HepG2 (cell line): ENCODE data around the gene CENPP. TPM values are rescaled to one million over a fixed set of nuclear protein-coding genes. Genes with fewer than 3 reads are reported as not detected.

Source experiments
- ATAC-seq: fragments of 200-7000 bp; cut with Tn5 transposase; 3 replicates; pipeline ENCODE4 v1.9.1; 2020; ENCODE audit warnings: mild to moderate bottlenecking, moderate library complexity
- BruUV-seq: library from RNA; stranded (reverse); fragments of 400-500 nt; replicated peaks from 2 replicates; lab custom pipeline; 2021; lab: Mats Ljungman, UMichigan
- CTCF ChIA-PET: fragments of 300-600 bp; formaldehyde crosslinking; extraction: SDS; loops from one replicate; lab custom pipeline; 2021; ENCODE audit warnings: low total read pairs, inconsistent platforms, low intra/inter-chr PET ratio; lab: Yijun Ruan, JAX
- POLR2A ChIA-PET: fragments of 350-600 bp; sonication (Branson Sonifier 250); formaldehyde crosslinking; loops from one replicate; lab custom pipeline; 2020; ENCODE audit warnings: antibody characterized with exemption, inconsistent platforms; lab: Yijun Ruan, JAX
- DNase-seq: peaks from one replicate; pipeline ENCODE4 v3.0.0-alpha.2; 2015; ENCODE audit warnings: low spot score
- FAIRE-seq: peaks from 3 replicates; lab custom pipeline; 2011; peaks lifted over from hg19 to GRCh38; lab: Jason Lieb, UNC
- H2AFZ ChIP-seq: one replicate; pipeline ENCODE4 v1.6.1; 2011; ENCODE audit warnings: low read length, inconsistent platforms
- H3K27ac ChIP-seq: fragments of 300-600 bp; 3 replicates; pipeline ENCODE4 v1.8.0; 2011; ENCODE audit warnings: mixed run types, mild to moderate bottlenecking, mixed read lengths, low read length, inconsistent platforms; ENCODE audit not compliant: insufficient read depth; ENCODE audit errors: extremely low read length
- H3K27me3 ChIP-seq, 2 experiments: fragments of 200-600 bp in 1 of 2; 2 replicates in 1 of 2; 3 replicates in 1 of 2; pipeline versions ENCODE4 v1.6.0 to v1.8.0; 2011; ENCODE audit warnings: low read length in 2 of 2, mild to moderate bottlenecking in 2 of 2, moderate library complexity in 2 of 2, inconsistent platforms in 1 of 2; ENCODE audit not compliant: insufficient read depth in 2 of 2, control insufficient read depth in 1 of 2
- H3K36me3 ChIP-seq, 2 experiments: fragments of 200-600 bp in 1 of 2; replicated peaks in 1 of 2; 2 replicates in 1 of 2; 3 replicates in 1 of 2; pipeline versions ENCODE4 v1.5.1 to v1.8.0; 2011; ENCODE audit warnings: low read length in 2 of 2, inconsistent platforms in 1 of 2; ENCODE audit not compliant: insufficient read depth in 2 of 2, control insufficient read depth in 1 of 2
- H3K4me1 ChIP-seq: 2 replicates; pipeline ENCODE4 v1.5.1; 2012; ENCODE audit warnings: low read length, inconsistent platforms; ENCODE audit not compliant: insufficient read depth
- H3K4me2 ChIP-seq: 2 replicates; pipeline ENCODE4 v1.6.0; 2011; ENCODE audit warnings: low read depth, low read length, inconsistent platforms
- H3K4me3 ChIP-seq, 3 experiments: fragments of 200-600 bp in 1 of 3; sonication (generic), shearing (Covaris generic) in 1 of 3; replicated peaks in 1 of 3; 2 replicates each; pipeline ENCODE4 v1.5.1; 2011 to 2016; ENCODE audit warnings: low read length in 3 of 3, inconsistent platforms in 2 of 3, low read depth in 2 of 3, mild to moderate bottlenecking in 2 of 3, control low read depth in 1 of 3, mixed read lengths in 1 of 3; ENCODE audit not compliant: insufficient read depth in 1 of 3
- H3K79me2 ChIP-seq: one replicate; pipeline ENCODE4 v1.6.1; 2011; ENCODE audit warnings: low read length, inconsistent platforms; ENCODE audit not compliant: insufficient read depth
- H3K9ac ChIP-seq: 2 replicates; pipeline ENCODE4 v1.6.0; 2011; ENCODE audit warnings: mild to moderate bottlenecking, low read depth, low read length, inconsistent platforms; ENCODE audit not compliant: insufficient read depth
- H3K9me3 ChIP-seq: 2 replicates; pipeline ENCODE4 v1.5.1; 2012; ENCODE audit warnings: mild to moderate bottlenecking, low read length
- H4K20me1 ChIP-seq: 2 replicates; pipeline ENCODE4 v1.6.0; 2011; ENCODE audit warnings: inconsistent platforms, mild to moderate bottlenecking, low read length, moderate library complexity; ENCODE audit not compliant: insufficient read depth
- ARID3A ChIP-seq: IDR thresholded peaks from 2 replicates; pipeline ENCODE4 v1.6.1; 2012; ENCODE audit warnings: low read depth, low read length, improper control_type of control experiment
- BRCA1 ChIP-seq: sonication (generic); formaldehyde crosslinking; IDR thresholded peaks from 2 replicates; pipeline ENCODE4 v1.4.0; 2020; ENCODE audit warnings: missing genetic modification reagents
- DNMT3B ChIP-seq: conservative IDR thresholded peaks from 2 replicates; pipeline ENCODE4 v1.6.1; 2016; ENCODE audit warnings: missing biosample characterization, control low read depth
- GPN1 ChIP-seq: sonication (generic); formaldehyde crosslinking; IDR thresholded peaks from 2 replicates; pipeline ENCODE4 v1.5.1; 2020; ENCODE audit warnings: missing genetic modification reagents, borderline replicate concordance
- HDAC2 ChIP-seq: sonication (generic); formaldehyde crosslinking; IDR thresholded peaks from 2 replicates; pipeline ENCODE4 v1.4.0; 2020; ENCODE audit warnings: missing genetic modification reagents
- HMG20A ChIP-seq: IDR thresholded peaks from 2 replicates; pipeline ENCODE4 v1.6.1; 2016; ENCODE audit warnings: borderline replicate concordance
- HNRNPH1 ChIP-seq: fragments of 200-400 bp; formaldehyde crosslinking; optimal IDR thresholded peaks from 2 replicates; pipeline ENCODE3; 2017; ENCODE audit warnings: mild to moderate bottlenecking, low read depth, low read length
- KMT2A ChIP-seq: sonication (generic); formaldehyde crosslinking; IDR thresholded peaks from 2 replicates; pipeline ENCODE4 v1.4.0; 2020; ENCODE audit warnings: missing genetic modification reagents
- MIER3 ChIP-seq: IDR thresholded peaks from 2 replicates; pipeline ENCODE4 v1.6.1; 2016; ENCODE audit warnings: missing compliant biosample characterization, borderline replicate concordance
- MTF1 ChIP-seq: sonication (generic); formaldehyde crosslinking; IDR thresholded peaks from 2 replicates; pipeline ENCODE4 v1.5.0; 2020; ENCODE audit warnings: missing genetic modification reagents
- REXO4 ChIP-seq: sonication (generic); formaldehyde crosslinking; IDR thresholded peaks from 2 replicates; pipeline ENCODE4 v1.8.0; 2022; ENCODE audit warnings: missing genetic modification reagents, mild to moderate bottlenecking, borderline replicate concordance
- SIX4 ChIP-seq: sonication (generic); formaldehyde crosslinking; IDR thresholded peaks from 2 replicates; pipeline ENCODE4 v1.4.0; 2020; ENCODE audit warnings: missing genetic modification reagents
- SMAD1 ChIP-seq: sonication (generic); formaldehyde crosslinking; IDR thresholded peaks from 2 replicates; pipeline ENCODE4 v1.4.0; 2020; ENCODE audit warnings: missing genetic modification reagents, low read depth, mild to moderate bottlenecking, borderline replicate concordance
- ZBTB1 ChIP-seq: sonication (generic); formaldehyde crosslinking; IDR thresholded peaks from 2 replicates; pipeline ENCODE4 v1.4.0; 2020; ENCODE audit warnings: missing genetic modification reagents, borderline replicate concordance
- ZNF17 ChIP-seq: sonication (generic); formaldehyde crosslinking; IDR thresholded peaks from 2 replicates; pipeline ENCODE4 v1.5.0; 2020; ENCODE audit warnings: mild to moderate bottlenecking, missing genetic modification reagents
- ZNF556 ChIP-seq: sonication (generic); formaldehyde crosslinking; IDR thresholded peaks from 2 replicates; pipeline ENCODE4 v1.4.0; 2020; ENCODE audit warnings: mild to moderate bottlenecking, missing genetic modification reagents, borderline replicate concordance
- ZNF674 ChIP-seq: sonication (generic); formaldehyde crosslinking; IDR thresholded peaks from 2 replicates; pipeline ENCODE4 v1.5.0; 2020; ENCODE audit warnings: low read depth, mild to moderate bottlenecking, missing genetic modification reagents
- ZNF777 ChIP-seq: sonication (generic); formaldehyde crosslinking; IDR thresholded peaks from 2 replicates; pipeline ENCODE4 v1.4.0; 2020; ENCODE audit warnings: missing genetic modification reagents
- ZNF781 ChIP-seq: sonication (generic); formaldehyde crosslinking; IDR thresholded peaks from 2 replicates; pipeline ENCODE4 v1.5.1; 2020; ENCODE audit warnings: borderline replicate concordance, mild to moderate bottlenecking, missing genetic modification reagents; ENCODE audit errors: not compliant biosample characterization
- in situ Hi-C: cut with HindIII; loops from 2 replicates; pipeline ENCODE4 v1.10.0; 2017; ENCODE audit warnings: low pct_unique_long_range_greater_than_20kb; ENCODE audit not compliant: extremely low pct_ligation_motif_present
- intact Hi-C: fragments of 100-400 bp; cut with micrococcal nuclease; formaldehyde crosslinking; loops from one replicate; pipeline ENCODE4 v1.10.0; 2022; ENCODE audit not compliant: unreplicated experiment
- polyA plus RNA-seq, 8 experiments: library from polyadenylated mRNA; depleted of rRNA in 3 of 8; stranded (reverse) in 7 of 8; unstranded in 1 of 8; fragments of >200 nt; fragmentation: Illumina TruSeq in 4 of 8; extraction: Trizol in 4 of 8; gene quantifications; 2 replicates each; pipeline versions ENCODE4 v1.2.1 to v1.2.3, GENCODE V29; 2011 to 2016; ENCODE audit warnings: low read depth in 4 of 8, missing spikeins in 1 of 8, mixed read lengths in 1 of 8; ENCODE audit not compliant: insufficient read depth in 1 of 8
- total RNA-seq, 5 experiments: library from RNA; depleted of rRNA; stranded (reverse); fragments of >200 nt; fragmentation: Illumina TruSeq; extraction: Trizol; gene quantifications; 2 replicates each; pipeline ENCODE4 v1.2.3, GENCODE V29; 2016; ENCODE audit warnings: low read depth in 1 of 5

Gene CENPP
- total and polyA plus RNA-seq, 2 of the 13 experiments (the other 11 are each of a cell fraction or from before 2014, with no cell fraction given) = 2.0 to 11.4 TPM

- TF ChIP-seq ARID3A (no peak), ZNF777 (CRISPR knock-in tag) (no peak), ZNF781 (no peak), HNRNPH1 (no peak), DNMT3B (no peak), HMG20A (CRISPR knock-in tag) (no peak), REXO4 (no peak)
Observed at GRCh38 chr9:92457576-92457975, 131.8 kb downstream of the CENPP start (continued).

- no peak for DNase-seq
- no peak for ATAC-seq
- Histone ChIP-seq H2AFZ (no peak overlapping the region), H3K79me2 (no peaks in the 10 kb centered on the region), H4K20me1 (no peaks in the 10 kb centered on the region), H3K4me1 (no peaks in the 10 kb centered on the region), H3K9me3 (no peaks in the 10 kb centered on the region), H3K4me2 (no peak overlapping the region), H3K36me3 (no peaks in the 10 kb centered on the region), H3K4me3 (no peak overlapping the region), H3K27me3 (no peaks in the 10 kb centered on the region), H3K9ac (no peak overlapping the region)
- in situ Hi-C loops (no loop called here), intact Hi-C loops (no loop called here)
- no peak for FAIRE-seq
- ChIA-PET CTCF (no interaction called here), POLR2A (no interaction called here)
- no TSS peak for BruUV-seq
- TF ChIP-seq MIER3 (CRISPR knock-in tag) (no peak), SMAD1 (no peak), KMT2A (no peak), MTF1 (CRISPR knock-in tag) (no peak), BRCA1 (CRISPR knock-in tag) (no peak), ZNF556 (CRISPR knock-in tag) (no peak), GPN1 (CRISPR knock-in tag) (no peak), ZBTB1 (CRISPR knock-in tag) (no peak), SIX4 (CRISPR knock-in tag) (no peak), ZNF17 (CRISPR knock-in tag) (no peak), ZNF674 (CRISPR knock-in tag) (no peak), HDAC2 (CRISPR knock-in tag) (no peak)
- TF ChIP-seq, all 625 proteins: peak for 0
- H3K27ac ChIP-seq = no peak overlapping the region
Observed at GRCh38 chr9:92463387-92463786, 137.6 kb downstream of the CENPP start.
